Smooth muscle cell of the brain vasculature (primary cell): ENCODE results near the gene HOXB8.

Experiments used
- DNase-seq: peaks from one replicate; pipeline ENCODE4 v3.0.0-alpha.2; 2012; ENCODE audit warnings: low read depth, low spot score

The HOXB8 gene

DNA sequence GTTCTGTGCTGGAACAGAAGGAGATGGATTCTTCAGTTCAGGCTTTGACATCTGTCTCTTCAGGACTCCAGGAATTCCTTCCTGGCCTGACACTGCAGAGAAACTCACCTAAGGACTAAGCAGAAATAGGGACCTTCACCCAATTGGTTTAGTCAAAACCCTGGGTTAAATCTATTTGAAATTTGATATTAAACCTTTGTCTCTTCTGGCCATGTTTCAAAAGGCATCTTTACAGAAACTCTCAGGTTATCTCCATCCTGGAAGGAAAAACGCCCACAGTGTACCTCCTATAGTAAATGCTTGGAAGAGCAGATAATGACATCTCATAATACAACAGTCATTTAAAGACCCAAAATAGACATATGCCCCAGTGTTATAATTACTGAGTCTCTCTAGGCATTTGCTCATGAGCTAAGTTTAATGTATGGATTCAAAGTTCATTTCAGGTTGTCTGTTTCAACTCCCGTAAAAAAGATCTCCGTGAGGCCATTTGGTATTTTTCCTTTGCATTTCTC lies 31.3 kb downstream of the HOXB8 start:
- DNase-seq, result no peak

DNA sequence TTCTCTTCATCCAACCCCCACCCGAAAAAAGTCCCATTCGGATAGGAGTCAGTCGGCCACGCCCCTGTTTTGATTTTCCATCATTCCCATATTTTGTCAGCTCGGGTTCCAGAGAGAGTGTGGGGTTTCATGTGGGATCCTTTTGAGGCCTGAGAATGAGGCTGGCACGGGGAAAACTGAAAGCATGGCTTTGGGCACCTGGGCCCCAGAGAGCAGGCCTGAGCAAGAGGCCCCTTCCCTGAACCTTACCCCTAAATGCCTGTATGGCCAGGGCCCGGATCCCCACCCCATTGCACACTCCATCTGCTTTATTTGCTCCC lies 32.4 kb downstream of the HOXB8 start:
- no peak for DNase-seq

DNA sequence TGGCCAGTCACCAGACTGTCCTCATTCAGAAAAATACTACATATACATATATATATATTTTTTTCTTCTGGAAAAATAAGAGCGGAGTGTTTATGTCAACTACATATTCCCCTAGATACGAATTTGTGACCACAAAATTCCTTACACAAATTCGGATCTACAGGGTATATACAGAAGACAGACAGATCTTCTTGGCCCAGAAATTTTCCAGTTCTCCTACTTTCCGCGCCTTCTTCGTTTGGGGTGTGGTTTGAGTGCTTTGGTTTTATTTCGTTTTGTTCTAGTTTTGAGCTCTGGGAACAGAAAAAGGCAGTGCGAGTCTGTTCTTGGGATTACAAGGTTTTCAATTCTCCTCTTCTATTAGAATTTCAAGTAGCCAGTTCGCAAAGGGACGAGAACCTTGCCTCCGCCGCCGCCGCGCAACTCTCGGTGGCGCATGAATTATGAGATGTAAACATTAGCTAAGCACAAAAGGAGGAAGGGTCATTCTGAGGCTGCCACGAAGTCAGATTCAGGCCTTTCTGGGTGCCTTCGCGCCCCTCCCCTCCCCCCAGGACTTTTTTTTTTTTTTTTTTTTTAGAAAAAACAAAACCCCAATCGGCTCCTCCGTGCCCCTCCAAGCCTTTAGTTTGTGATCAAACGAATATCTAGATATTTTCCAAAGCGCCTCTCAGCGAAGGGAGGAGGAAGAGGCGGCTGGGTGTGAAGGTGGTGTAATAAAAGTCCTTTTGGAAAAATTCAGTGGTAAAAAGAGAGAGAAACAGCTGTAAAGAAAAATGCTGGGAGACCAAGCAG lies 35.1 kb downstream of the HOXB8 start:
- DNase-seq, result no peak

DNA sequence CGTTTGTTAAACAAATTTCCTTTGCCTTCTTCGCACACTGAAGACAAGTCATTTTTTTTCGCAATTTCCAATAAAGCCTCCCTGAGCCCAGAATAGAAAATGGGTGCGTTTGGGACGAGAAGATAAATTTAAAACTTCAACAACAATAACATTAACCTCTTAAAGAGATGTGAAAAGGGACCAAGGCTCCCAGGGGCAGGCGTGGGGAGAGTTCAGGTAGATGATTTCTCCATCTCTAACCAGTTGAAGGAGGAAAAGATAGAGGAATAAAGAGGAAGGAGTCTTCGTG lies 35.7 kb downstream of the HOXB8 start:
- DNase-seq, result no peak

DNA sequence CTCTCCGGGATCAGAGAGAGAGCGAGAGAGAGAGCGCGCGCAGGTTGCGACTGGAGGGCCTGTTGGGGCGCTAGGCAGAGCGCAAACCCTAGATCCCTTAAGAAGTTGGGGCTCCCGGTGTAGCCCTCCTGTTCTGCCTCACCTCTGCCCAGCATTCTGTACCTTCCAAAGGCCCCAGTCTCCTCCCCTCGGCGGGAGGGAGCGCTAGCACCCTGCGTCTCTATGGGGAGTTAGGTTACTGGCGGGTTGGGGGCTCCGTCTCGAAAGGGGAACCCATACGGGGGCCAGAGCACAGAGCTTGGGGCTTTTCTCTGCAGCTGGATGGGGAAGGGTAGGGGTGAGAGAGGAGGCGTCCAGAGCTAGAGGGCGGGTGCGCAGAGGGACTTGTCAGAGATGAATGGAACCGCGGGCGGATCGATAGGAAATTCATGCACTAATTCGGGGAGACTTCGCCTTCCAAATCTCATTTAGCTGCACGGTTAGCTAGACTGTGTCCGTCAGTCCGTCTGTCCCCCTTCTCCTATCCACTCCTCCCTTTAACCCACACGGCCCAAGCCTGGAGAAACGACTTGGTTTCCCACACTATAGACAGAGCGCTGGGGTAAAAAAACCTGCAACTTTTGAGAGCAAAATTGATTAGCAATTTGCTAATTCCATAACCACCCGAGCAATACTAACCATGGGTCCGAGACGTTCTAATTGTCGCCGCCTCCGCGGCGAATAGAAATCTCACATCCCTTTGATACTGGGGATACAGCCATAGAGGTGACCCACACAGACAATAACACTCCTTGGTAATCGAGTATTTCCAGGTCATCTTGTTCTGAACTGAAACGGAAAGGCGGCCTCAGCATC lies 36.2 kb downstream of the HOXB8 start:
- DNase-seq, result no peak

DNA sequence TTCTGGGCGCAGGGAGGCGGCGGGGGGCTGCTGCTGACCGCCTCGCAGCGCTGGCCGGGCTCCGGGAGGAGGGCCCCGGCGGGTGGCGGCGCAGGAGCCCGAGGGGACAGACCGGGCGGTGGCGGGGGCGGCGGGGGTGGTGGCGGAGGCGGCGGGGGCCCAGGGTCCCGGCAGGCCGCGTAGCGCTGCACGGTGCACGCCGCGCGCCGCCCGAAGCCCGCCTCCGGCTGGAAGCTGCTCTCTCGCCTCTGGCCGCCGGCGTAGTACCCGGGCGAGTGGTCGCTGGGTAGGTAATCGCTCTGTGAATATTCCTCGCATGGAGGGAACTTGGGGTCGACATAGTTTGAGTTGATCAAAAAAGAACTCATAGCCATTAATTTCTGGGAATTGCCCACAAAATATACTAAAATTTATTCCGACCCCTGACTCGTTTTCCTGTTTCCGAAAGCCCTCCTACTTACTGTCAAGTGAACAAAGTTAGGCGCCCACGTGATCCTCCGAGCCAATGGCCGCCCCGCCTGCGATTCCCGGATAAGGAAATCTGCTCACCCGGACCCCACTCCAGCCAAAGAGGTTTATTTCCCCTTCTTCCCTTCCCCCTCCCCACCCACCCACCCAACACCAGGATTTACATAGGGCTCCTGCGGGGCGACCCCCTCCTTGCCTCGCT lies 37.0 kb downstream of the HOXB8 start, which contains the start of gene HOXB4:
TSS of gene HOXB4 (minus strand) at position 405 of the 670 bp plus-strand sequence. CDS start at position 374, 31 bp downstream.
- no peak for DNase-seq

DNA sequence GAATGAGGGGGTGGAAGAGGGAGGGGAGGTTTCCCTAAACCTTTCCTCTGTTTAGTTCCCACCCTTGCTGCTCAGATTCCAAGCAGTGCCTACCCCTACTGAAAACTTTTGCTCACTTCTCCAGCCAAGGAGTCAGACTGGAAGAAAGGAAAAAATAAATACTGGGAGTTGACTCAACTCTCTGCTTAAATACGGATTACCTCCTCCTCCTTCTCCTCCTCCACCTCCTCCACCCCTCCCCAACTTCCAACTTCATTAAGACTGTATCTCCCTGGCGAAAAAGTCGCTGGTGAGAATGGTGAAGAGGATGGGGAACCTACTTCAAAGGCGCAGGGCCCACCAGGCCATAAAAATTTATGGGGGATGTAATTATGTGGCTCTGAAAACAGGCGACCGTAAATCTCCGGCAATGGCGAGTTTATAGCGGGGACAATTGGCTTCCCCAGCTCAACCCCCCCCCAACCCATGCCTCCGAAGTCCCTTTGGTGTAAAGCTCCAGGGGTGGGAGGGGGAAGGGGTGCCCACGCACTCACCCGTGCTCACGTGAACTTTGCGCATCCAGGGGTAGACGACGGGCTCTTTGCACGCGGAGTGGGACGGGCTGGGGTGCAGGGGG lies 37.7 kb downstream of the HOXB8 start:
- no peak for DNase-seq

DNA sequence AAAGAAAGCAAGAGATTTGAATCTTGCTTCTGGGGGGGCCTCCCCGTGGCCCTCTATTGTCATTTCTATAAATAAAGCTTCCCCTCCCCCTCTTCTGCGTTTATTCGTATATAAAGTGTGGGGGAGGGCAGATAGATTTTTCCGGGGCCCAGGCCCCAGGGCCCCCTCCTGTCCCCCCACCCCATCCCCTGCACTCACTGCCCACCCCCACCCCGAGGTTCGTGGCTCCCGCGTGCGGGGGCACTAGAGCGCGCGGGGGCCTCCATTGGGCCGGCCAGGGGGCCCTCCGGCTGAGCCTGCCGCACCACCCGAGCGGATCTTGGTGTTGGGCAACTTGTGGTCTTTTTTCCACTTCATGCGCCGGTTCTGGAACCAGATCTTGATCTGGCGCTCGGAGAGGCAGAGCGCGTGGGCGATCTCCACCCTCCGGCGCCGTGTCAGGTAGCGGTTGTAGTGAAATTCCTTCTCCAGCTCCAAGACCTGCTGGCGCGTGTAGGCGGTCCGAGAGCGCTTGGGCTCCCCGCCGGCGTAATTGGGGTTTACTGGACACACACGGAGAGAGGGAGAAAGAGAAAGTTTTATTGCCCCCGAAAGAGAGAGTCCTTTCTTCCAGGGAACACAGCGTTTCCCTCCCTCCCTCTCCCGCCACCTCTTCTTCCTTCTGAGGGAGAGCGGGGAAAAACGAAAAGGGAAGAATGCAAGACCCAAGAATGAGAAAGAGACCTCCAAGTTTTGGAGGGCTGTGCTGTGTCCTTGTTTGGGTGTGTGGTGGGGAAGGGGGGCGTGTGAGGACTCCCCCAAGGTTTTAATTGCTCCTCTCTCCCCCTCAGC lies 38.4 kb downstream of the HOXB8 start:
- no peak for DNase-seq

DNA sequence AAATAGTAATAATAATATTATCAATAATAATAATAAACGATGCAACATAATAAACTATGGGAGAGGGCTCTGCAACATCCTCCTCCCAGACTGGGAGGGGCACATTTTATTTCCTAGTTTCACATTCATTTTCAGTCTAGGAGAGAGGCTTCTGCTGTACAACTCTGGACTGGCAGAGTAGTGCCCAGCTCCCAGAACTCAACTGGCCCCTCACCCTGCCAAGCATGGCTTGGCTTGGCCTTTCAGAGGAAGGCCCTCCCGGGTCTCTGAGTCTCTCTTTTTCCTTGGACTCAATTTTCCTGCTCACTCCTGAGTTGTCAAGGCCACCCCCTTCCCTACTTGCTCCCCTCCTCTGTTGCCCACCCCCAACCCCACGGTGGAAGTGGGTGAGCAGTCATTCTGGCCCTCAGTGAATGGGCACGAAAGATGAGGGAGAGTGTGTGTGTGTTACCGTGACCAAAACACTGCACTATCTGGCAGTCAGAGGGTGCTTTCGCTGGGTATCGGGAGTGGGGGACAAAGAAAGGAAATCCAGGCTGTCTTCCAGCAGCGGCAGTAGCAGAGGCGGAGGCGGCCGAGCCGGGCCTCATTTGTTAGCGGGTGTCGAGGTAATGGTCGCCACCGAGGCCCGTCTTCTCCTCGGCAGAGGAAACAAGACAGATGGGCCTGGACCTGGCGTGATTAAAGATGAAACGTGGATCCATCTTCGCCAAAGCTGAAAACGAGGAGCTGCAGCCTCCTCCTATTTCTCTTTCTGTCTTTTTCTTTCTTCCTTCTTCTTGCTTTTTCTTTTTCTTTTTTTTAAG lies 39.2 kb downstream of the HOXB8 start:
- DNase-seq, result no peak

DNA sequence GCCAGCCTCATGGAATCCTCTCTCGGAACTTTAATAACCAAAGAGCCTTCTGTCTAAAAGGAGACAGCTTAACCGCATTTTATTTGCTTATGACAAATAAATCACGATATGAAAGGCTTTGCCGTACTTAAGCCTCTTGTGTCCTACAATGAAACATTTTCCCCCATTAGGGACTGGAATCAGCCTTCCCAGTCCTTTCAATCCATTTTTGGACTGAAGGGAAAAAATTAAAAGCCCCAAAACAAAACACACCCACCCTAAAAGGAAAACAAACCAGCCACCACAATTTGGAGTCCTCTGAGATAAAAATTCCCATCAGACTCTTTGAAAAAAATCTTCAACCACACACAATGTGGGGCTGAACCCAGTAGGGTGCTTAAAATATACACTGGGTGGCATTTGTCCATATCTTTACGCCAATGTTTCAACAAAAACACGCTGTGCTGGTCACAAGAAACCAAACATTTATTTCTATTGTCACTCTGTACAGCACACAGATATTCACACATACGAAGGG lies 40.0 kb downstream of the HOXB8 start:
- no peak for DNase-seq

DNA sequence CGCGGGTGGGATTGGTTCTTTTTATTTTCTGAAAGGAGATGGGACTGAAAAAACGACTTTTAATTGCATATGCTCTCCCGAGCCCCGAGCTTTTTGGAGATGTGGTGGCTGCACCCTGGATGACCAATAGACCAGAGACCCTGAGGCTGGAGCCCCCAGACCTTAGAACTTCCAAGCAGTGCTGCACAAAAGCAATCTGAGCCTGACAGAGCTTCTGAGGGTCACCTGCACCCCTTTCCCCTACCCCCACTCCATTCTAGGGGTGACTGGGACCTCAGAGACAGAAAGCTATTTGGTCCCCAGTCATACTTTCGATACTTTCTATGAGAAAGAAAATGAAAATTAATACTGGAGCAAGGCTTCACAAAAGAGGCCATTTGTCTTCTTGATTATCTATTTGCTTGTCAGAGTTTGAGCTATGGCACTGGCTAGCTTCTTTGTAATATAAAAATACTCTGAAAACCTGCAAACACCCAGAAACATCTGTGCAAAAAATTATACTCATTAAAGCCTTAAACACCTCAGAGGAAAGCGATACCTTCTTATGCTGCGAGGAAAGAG lies 40.5 kb downstream of the HOXB8 start:
- DNase-seq, result no peak

DNA sequence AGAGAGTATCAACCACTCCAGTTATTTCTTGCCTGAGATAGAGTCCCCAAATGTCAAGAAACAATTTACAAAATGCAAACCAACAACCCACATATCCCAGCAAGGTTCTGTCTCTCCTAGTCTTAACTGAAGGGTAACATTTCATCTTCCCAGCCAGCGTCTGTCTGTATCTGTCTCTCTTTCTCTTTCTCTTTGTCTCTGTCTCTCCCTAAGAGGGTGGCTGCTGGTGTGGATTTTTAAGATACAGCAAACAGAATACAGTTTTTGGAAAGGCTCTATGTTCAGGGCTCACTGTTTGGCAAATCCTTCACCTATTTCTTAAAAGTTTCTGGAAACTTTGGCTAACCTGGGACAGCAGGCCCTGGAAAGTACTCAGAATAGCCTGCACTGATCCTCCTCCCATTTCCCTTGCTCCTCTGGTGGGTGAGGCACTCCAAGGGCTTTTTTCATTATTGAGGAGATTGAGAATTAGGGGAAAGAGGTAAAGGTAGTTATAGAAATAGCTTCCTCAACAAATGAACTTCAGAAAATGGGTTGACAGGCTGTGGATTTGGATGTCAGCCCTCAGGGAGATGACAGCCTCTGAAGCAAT lies 43.2 kb downstream of the HOXB8 start:
- no peak for DNase-seq

DNA sequence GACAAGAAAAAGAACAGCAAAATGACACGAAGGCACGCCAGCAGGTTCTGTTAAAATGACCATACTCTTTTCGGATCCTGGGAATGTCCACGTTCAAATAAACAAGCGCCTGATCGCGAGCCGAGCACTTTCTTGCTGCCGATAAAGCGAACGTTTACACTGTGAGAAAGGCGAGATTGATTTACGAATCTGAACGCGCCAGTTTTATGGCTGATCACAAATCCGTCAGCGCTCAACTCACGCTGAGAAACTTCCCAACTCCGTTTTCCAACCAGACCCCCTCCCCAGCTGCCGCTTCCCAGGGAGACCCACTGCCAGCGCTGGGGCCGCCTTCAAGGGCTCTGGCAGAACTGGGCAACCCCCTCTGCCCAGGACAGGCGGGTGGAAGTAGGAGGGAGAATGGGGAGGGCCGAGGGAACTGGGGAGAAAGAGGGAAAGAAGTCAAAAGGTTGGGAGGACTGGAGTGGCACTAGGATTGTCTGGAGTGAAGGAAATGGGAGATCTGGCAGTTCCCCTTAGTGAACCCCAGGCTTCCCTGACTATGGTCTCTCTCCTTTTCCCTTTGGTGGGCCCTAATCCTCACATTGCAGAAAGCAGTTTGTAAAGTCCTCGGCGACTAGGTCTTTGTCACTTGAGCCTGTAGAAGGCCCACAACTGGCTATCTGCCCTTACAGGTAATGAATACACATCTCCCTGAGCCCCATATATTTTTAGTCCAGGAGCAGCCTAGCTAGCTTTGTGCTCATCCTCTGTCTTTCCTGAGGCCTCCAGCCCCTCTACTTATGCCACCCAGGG lies 43.9 kb downstream of the HOXB8 start:
- no peak for DNase-seq

DNA sequence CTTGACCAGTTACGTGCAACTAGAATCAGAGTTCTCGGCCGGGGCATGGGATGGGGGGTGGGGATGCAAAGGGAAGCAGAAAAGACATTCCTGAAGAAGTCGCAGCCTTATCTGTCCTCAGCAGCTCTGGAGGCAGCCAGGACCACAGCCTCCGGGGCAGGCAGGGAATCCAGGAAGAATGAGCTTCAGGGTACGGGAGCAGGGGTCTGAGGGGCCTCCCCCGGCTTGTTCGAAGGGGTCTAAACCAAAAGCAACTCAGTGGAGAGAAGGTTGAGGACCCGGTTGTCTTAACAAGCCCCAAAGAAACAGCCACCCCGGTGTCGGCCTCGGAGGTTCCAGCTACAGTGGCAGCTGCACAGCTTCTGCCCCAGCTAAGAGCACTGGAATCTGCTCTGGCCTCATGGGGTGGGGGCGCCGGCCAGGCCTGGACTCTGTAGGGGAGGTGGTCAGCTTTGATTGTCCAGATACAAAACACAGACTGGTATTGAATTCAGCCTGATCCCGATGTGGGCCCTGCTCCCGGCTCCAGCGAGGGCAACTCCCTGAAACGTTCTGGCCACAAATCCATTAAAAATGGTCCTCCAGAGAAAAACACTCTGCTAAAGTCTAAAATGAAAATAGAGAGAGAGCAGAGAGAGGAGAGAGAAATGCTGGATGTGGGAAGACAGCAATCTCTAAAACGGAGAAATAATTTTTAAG lies 44.6 kb downstream of the HOXB8 start:
- no peak for DNase-seq

DNA sequence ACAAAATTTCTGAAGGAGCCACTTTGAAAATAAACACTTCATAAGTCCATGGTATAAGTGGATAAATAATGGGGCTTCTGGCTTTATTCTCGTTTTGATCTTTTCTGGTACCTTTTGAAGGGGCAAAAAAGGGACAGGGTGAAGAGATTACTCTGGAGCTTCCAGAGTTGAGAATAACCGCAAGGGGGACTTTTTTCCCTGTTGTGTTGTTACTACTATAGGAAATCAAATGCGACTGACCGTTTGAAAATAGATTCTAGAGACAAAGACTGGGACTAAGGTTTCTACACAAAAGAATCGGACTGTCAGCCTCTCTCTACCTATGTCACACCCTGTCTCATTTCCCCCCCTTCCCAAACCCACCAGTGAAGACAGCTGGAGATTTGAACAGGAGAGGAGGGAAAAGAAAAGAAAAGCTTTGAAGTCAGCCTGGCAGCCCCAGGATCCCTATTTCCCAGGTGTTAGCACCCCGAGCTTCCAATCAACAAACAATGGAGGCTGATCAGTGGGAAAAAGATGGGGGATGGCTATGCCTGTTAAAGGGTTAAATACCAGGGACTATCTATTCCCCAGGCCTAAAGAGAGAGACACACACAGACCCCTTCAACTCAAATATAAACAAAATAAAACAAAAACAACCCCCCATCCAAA lies 45.3 kb downstream of the HOXB8 start:
- DNase-seq, result no peak

DNA sequence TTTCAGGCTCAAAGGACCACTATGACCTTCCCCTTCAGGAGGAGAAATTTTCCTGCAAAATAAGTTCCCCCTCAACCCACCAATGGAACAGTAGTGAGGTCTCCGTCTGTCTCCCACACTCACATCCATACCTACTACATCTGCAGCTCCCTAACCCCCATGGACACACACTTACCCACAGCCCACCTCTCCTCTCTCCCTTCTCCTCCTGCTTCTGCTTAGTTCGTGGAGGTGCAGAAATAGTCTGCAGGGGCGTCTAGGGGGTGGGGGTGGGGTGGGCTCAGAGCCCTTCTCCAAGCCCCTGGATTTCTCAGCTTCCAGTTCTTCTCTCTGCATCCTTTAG lies 45.9 kb downstream of the HOXB8 start:
- DNase-seq, result no peak

DNA sequence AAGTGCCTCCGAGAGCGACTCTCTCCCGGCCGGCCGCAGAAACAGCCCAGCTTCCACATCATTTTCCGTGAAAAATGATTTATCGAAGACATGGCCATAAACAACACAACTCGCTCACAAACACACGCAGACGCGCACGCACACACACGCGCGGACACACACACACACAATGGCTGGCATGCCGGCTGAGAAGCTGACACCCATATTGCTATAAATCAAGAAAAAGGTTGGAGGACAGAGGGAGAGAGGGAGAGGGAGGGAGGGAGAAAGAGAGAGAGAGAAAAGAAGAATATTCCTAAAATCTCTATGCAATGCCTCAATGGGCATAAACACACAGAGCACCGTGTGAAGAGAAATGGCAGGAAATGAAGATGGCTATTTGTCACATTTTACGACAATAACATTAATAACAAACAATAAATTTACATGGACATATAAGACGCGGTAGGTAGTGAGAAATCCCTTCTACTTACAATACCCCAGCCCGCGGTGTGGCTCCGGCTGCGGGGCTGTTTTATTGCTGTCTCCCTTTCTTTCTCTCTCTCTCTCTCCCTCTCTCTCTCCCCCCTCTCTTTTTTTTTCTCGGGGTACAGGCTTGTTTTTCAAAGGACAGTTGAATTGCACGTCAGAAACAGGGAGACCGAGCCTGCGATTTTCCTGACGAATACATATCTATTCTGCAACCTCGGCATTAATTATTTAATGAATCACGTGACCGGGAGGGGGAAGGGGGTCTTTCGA lies 46.4 kb downstream of the HOXB8 start:
- no peak for DNase-seq
